H1 (cell line): ENCODE data around the gene CPLX1.

Source experiments
- CTCF ChIP-seq, 3 experiments: IDR thresholded peaks; 1 replicate in 2 of 3; 2 replicates in 1 of 3; pipeline versions ENCODE4 v1.5.1 to v1.6.1; 2011; ENCODE audit warnings: low read length in 3 of 3, mild to moderate bottlenecking in 3 of 3, inconsistent platforms in 2 of 3, low read depth in 1 of 3, moderate library complexity in 1 of 3; ENCODE audit not compliant: insufficient read depth in 1 of 3; ENCODE audit errors: control extremely low read depth in 1 of 3
- EP300 ChIP-seq, 2 experiments: IDR thresholded peaks; 1 replicate in 1 of 2; 2 replicates in 1 of 2; pipeline ENCODE4 v1.6.1; 2011 to 2012; ENCODE audit warnings: low read depth in 2 of 2, low read length in 2 of 2, mild to moderate bottlenecking in 2 of 2, borderline replicate concordance in 1 of 2, inconsistent platforms in 1 of 2, moderate library complexity in 1 of 2
- EZH2 ChIP-seq: fragments of 200-600 bp; sonication (generic); IDR thresholded peaks from 2 replicates; pipeline ENCODE4 v1.7.1; 2012; ENCODE audit warnings: low read depth, mild to moderate bottlenecking, moderate library complexity, low read length, inconsistent platforms; ENCODE audit not compliant: severe bottlenecking
- POLR2A ChIP-seq, 2 experiments: IDR thresholded peaks; 1 replicate in 1 of 2; 2 replicates in 1 of 2; pipeline ENCODE4 v1.6.1; 2011; ENCODE audit warnings: low read depth in 2 of 2, low read length in 2 of 2, mild to moderate bottlenecking in 2 of 2; ENCODE audit errors: control extremely low read depth in 1 of 2
- SRF ChIP-seq: IDR thresholded peaks from 2 replicates; pipeline ENCODE4 v1.6.1; 2011; ENCODE audit warnings: mild to moderate bottlenecking, low read depth, low read length, moderate library complexity
- TAF1 ChIP-seq: IDR thresholded peaks from 2 replicates; pipeline ENCODE4 v1.6.1; 2011; ENCODE audit warnings: mild to moderate bottlenecking, low read depth, low read length

DNA sequence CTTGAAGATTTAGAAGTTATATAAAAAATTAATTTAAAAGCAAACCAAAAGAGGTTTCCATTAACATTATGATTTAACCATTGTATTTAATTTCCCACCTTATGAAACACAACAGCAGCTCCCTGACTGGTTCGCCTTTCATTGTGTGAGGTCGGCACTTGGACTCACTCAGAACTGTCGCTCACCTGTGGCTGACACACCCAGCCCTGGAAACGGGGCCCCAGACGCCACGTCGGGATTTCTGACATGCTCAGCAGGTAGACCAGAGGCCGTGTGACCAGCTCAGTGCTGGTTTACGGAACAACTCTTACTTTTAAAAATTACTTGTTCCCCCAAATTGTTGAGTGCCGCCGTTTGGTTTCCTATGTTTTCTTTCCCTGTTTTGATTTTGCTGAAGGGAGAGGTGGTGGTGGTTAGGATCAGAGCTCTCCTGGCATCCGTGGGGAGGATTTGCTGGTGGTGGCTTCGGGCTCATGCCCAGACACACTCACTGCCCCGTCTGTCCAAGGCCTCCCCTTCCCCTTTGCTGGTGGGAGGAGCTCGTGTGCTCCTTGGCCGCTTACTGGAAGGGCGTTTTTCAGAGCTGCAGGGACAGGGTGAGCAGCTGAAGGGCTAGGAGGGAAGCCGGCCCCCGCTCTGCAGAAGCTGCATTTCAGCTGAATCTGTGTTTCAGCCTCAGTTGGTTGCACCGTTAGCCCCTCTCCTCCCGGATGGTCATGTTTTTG is 59.2 kb downstream of the CPLX1 start:
- TF ChIP-seq POLR2A (IDR thresholded peaks at IDR 0.05; ENCODE audit: control extremely low read depth in 1 of 2, low read depth in 2 of 2, low read length in 2 of 2): no peak; a peak in 1 of 3 replicates
- TF ChIP-seq CTCF (IDR thresholded peaks at IDR 0.05; ENCODE audit: control extremely low read depth in 1 of 3, insufficient read depth in 1 of 3, low read depth in 1 of 3, low read length in 3 of 3): no peak
- TF ChIP-seq TAF1: no peak
- no peak for TF ChIP-seq EP300 (IDR thresholded peaks at IDR 0.05; ENCODE audit: borderline replicate concordance in 1 of 2, low read depth in 2 of 2, low read length in 2 of 2)
- no peak for TF ChIP-seq SRF
- no peak for TF ChIP-seq EZH2
